K562 (cell line): ENCODE measurements around the gene LRRC3.

Source experiments
- CHD4 ChIP-seq: fragments of 200-600 bp; sonication (generic); IDR thresholded peaks from 3 replicates; pipeline ENCODE4 v1.6.1; 2012; ENCODE audit warnings: low read depth, mild to moderate bottlenecking, mixed read lengths, low read length, inconsistent platforms; ENCODE audit not compliant: insufficient read depth, insufficient replicate concordance, poor library complexity, severe bottlenecking
- RNF2 ChIP-seq: sonication (generic); IDR thresholded peaks from 2 replicates; pipeline ENCODE4 v1.6.1; 2016
- SIN3A ChIP-seq, 2 experiments: fragments of 150-350 bp in 1 of 2; IDR thresholded peaks; 2 replicates each; pipeline ENCODE4 v1.6.1; 2011 to 2016; ENCODE audit warnings: borderline replicate concordance in 2 of 2, low read depth in 2 of 2, low read length in 2 of 2, mild to moderate bottlenecking in 2 of 2, moderate library complexity in 2 of 2; ENCODE audit not compliant: control insufficient read depth in 1 of 2
- STAT6 ChIP-seq: sonication (generic); formaldehyde crosslinking; IDR thresholded peaks from 2 replicates; pipeline ENCODE4 v1.8.1; 2023; ENCODE audit warnings: mild to moderate bottlenecking, missing genetic modification reagents
- TAF1 ChIP-seq: IDR thresholded peaks from 2 replicates; pipeline ENCODE4 v1.6.1; 2011; ENCODE audit warnings: mild to moderate bottlenecking, low read length, moderate library complexity; ENCODE audit not compliant: insufficient read depth, control insufficient read depth, severe bottlenecking; ENCODE audit errors: extremely low read depth
- ZEB2 ChIP-seq: fragments of 450-650 bp; IDR thresholded peaks from 2 replicates; pipeline ENCODE4 v1.6.1; 2016
- TF ChIP-seq, protein P1 (sequence below): sonication (generic); formaldehyde crosslinking; IDR thresholded peaks from 2 replicates; pipeline ENCODE4 v1.8.1; 2022; ENCODE audit warnings: missing genetic modification reagents
- TF ChIP-seq, protein P2 (sequence below), 3 experiments: IDR thresholded peaks in 2 of 3; conservative IDR thresholded peaks in 1 of 3; 2 replicates each; pipeline ENCODE4 v1.5.1; 2011 to 2012; ENCODE audit warnings: low read length in 3 of 3, mild to moderate bottlenecking in 3 of 3, control low read depth in 2 of 3, improper control_type of control experiment in 1 of 3, inconsistent platforms in 1 of 3, low read depth in 1 of 3, mixed read lengths in 1 of 3, moderate library complexity in 1 of 3; ENCODE audit not compliant: insufficient read depth in 2 of 3

- TF ChIP-seq CHD4 (no peak), TAF1 (no peak), STAT6 (CRISPR knock-in tag) (no peak), RNF2 (no peak), SIN3A (IDR thresholded peaks at IDR 0.05; ENCODE audit: borderline replicate concordance in 2 of 2, control insufficient read depth in 1 of 2, low read depth in 2 of 2, low read length in 2 of 2) (no peak), ZEB2 (no peak)
- TF ChIP-seq, protein P1, sequence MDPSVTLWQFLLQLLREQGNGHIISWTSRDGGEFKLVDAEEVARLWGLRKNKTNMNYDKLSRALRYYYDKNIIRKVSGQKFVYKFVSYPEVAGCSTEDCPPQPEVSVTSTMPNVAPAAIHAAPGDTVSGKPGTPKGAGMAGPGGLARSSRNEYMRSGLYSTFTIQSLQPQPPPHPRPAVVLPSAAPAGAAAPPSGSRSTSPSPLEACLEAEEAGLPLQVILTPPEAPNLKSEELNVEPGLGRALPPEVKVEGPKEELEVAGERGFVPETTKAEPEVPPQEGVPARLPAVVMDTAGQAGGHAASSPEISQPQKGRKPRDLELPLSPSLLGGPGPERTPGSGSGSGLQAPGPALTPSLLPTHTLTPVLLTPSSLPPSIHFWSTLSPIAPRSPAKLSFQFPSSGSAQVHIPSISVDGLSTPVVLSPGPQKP (CRISPR knock-in tag) = no peak
- TF ChIP-seq, protein P2, sequence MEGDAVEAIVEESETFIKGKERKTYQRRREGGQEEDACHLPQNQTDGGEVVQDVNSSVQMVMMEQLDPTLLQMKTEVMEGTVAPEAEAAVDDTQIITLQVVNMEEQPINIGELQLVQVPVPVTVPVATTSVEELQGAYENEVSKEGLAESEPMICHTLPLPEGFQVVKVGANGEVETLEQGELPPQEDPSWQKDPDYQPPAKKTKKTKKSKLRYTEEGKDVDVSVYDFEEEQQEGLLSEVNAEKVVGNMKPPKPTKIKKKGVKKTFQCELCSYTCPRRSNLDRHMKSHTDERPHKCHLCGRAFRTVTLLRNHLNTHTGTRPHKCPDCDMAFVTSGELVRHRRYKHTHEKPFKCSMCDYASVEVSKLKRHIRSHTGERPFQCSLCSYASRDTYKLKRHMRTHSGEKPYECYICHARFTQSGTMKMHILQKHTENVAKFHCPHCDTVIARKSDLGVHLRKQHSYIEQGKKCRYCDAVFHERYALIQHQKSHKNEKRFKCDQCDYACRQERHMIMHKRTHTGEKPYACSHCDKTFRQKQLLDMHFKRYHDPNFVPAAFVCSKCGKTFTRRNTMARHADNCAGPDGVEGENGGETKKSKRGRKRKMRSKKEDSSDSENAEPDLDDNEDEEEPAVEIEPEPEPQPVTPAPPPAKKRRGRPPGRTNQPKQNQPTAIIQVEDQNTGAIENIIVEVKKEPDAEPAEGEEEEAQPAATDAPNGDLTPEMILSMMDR (IDR thresholded peaks at IDR 0.05 in 2 of 3, conservative IDR thresholded peaks at IDR 0.05 in 1 of 3; ENCODE audit: insufficient read depth in 2 of 3, low read depth in 1 of 3, low read length in 3 of 3) = no peak
Measured at GRCh38 chr21:44436958-44437357, 18.4 kb upstream of the LRRC3 start.
